ENCODE measurements around the gene ELN. TPM values are rescaled to one million over a fixed set of nuclear protein-coding genes. Genes with fewer than 3 reads are reported as not detected.

ELN gene
- total RNA-seq, 4 donors from 2014 or later: 29.0 to 65.7 (median 50.8) TPM

GRCh38 chr7:74094224-74095101, 66.5 kb downstream of the ELN start:
- peaks cover 11 to 31% of the 10 kb centered on the region in 2 donors for H3K4me1 ChIP-seq
- intact Hi-C loops (cut with DNase I): no loop called here
- TF ChIP-seq CTCF (IDR thresholded peaks at IDR 0.05) (no peak), POLR2A (IDR thresholded peaks at IDR 0.05) (no peak)
- peak overlapping the region; percentile 52 to 80 (median 63) for H3K27ac ChIP-seq
- no peaks in the 10 kb centered on the region for H3K27me3 ChIP-seq
- WGBS, 2 donors: 16 to 44% methylated on average over 16 to 32 of the region's 32 CpGs
- no peaks in the 10 kb centered on the region for H3K9me3 ChIP-seq
- DNase-seq: peak; percentile 85 to 86
- H3K4me3 ChIP-seq (replicated peaks in 1 of 3): peak overlapping the region in 1 of 3 donors; percentile 15
- H3K36me3 ChIP-seq: peaks cover 0 to 6% of the 10 kb centered on the region in 2 donors

- no peak for DNase-seq
- intact Hi-C loops (cut with DNase I): no loop called here
- Histone ChIP-seq H3K4me1 (peaks cover 11 to 31% of the 10 kb centered on the region in 2 donors), H3K27ac (peak overlapping the region in 2 of 3 donors; percentile 63 to 80), H3K9me3 (no peaks in the 10 kb centered on the region), H3K36me3 (peaks cover 0 to 10% of the 10 kb centered on the region in 2 donors), H3K4me3 (replicated peaks in 1 of 3) (no peak overlapping the region), H3K27me3 (no peaks in the 10 kb centered on the region)
- 94 to 98% methylated on average over 6 of the region's 6 CpGs for WGBS, 2 donors
- no peak for TF ChIP-seq CTCF (IDR thresholded peaks at IDR 0.05)
- TF ChIP-seq POLR2A (IDR thresholded peaks at IDR 0.05): no peak
These were observed 67.2 kb downstream of the ELN start for GRCh38 chr7:74095135-74095534.

- Histone ChIP-seq H3K27ac (peak overlapping the region in 2 of 3 donors; percentile 28 to 46), H3K4me3 (replicated peaks in 1 of 3) (no peak overlapping the region), H3K36me3 (peaks cover 0 to 13% of the 10 kb centered on the region in 2 donors), H3K27me3 (no peaks in the 10 kb centered on the region), H3K4me1 (peaks cover 11 to 26% of the 10 kb centered on the region in 2 donors), H3K9me3 (no peaks in the 10 kb centered on the region)
- WGBS, 2 donors: 78 to 92% methylated on average over 11 of the region's 11 CpGs
- peak; percentile 14 to 24 for DNase-seq
- intact Hi-C loops (cut with DNase I): no loop called here
- TF ChIP-seq CTCF (IDR thresholded peaks at IDR 0.05): no peak
- no peak for TF ChIP-seq POLR2A (IDR thresholded peaks at IDR 0.05)
These were observed 70.1 kb downstream of the ELN start for GRCh38 chr7:74097937-74098614.

- Histone ChIP-seq H3K36me3 (peaks cover 0 to 13% of the 10 kb centered on the region in 2 donors), H3K4me1 (peaks cover 3 to 17% of the 10 kb centered on the region in 2 donors), H3K27me3 (no peaks in the 10 kb centered on the region), H3K9me3 (no peaks in the 10 kb centered on the region), H3K4me3 (replicated peaks in 1 of 3) (no peak overlapping the region), H3K27ac (no peak overlapping the region)
- intact Hi-C loops (cut with DNase I): no loop called here
- TF ChIP-seq POLR2A (IDR thresholded peaks at IDR 0.05) (no peak), CTCF (IDR thresholded peaks at IDR 0.05) (no peak)
- 96 to 98% methylated on average over 17 of the region's 17 CpGs for WGBS, 2 donors
- DNase-seq: no peak
These were observed 71.1 kb downstream of the ELN start for GRCh38 chr7:74099031-74099430.

Data from thyroid gland (tissue), 4 donors.